NCI-H524 (cell line): ENCODE results near the gene TOX3.

Experiments used
- DNase-seq, 2 experiments: peaks; one replicate each; lab custom pipeline; 2025; lab: John Stamatoyannopoulos, UW

The TOX3 gene

DNA sequence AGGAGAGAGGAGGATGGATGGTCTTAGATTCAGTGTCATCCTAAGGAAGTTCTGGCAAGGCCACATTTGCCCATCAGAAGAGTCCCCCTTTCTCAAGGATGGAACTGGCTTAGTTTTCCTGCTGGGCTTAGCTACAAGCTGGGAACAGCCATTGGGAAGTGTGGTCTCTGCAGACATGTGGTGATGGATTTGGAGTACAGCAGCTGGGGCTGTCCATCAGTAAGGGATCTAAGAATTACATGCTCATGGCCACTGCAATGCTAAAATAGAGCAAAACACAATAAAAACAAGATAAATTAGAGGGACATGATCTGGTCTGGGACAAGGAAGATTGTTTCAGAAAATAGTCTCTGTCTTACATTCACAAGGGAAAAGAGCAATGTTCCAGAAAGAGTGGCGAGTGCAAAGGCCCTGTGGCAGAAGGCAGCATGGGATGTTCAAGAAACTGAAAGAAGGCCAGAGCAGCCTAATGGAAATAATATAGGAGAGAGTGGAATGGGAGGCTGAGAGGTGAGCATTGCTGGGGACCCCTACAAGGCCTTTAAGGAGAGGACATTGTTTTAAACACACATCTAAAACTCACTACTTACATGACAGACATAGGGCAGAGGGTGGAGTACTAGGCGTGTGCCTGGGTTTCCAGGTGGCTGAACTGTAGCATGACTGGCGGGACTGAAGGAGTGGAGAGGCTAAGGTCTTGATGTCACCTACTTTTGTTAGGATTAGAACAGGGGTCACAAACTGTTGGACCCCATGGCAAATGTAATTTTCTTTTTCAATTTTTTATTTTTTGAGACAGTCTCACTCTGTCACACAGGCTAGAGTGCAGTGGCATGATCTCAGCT is 17.0 kb upstream of the TOX3 start:
- DNase-seq: no peak

DNA sequence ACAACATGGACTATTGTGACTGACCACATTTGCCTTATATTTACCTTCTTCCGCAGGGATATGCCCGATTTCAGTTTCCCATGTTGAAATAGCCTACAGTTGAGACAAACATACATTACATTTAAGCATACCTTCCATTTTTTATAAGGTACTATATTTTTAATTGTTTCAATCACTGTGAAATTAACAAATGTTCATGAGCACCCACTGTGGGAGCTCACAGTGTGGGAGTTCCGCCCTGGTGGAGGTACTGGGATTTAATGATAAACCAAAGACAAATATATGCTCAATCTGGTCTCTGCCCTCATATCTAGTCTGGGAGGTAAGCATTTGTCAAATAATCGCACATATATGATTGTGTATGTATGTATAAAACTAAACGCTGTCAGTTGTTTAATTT is 15.8 kb upstream of the TOX3 start:
- no peak for DNase-seq

GRCh38 chr16:52561910-52562741 is 15.2 kb upstream of the TOX3 start:
- no peak for DNase-seq

- no peak for DNase-seq
Observed at GRCh38 chr16:52558448-52558847, 11.5 kb upstream of the TOX3 start.

GRCh38 chr16:52557236-52557635 is 10.3 kb upstream of the TOX3 start:
- DNase-seq: no peak

- DNase-seq: no peak
Observed at GRCh38 chr16:52556083-52556482, 9.1 kb upstream of the TOX3 start.

DNA sequence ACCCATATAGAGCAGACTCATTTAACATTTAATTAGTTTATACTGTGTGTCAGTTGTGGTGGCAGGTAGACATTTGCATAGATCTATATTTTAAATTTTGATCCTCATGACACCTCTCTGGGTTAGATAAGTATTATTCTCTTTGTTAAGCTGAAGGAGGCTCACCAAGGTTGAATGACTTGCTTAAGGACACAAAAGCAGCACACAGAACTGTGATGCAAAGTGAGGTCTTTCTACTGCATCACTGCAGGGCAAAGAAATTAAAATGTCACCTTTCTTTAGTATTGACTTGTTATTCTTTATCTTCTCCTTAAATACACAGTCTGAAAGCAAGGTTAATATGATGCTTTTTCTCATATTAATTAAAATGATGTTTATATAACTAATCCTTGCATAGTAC is 8.6 kb upstream of the TOX3 start:
- no peak for DNase-seq

- DNase-seq: no peak
Observed at GRCh38 chr16:52554334-52554733, 7.4 kb upstream of the TOX3 start.

GRCh38 chr16:52553322-52553721 is 6.4 kb upstream of the TOX3 start:
- DNase-seq: no peak

DNA sequence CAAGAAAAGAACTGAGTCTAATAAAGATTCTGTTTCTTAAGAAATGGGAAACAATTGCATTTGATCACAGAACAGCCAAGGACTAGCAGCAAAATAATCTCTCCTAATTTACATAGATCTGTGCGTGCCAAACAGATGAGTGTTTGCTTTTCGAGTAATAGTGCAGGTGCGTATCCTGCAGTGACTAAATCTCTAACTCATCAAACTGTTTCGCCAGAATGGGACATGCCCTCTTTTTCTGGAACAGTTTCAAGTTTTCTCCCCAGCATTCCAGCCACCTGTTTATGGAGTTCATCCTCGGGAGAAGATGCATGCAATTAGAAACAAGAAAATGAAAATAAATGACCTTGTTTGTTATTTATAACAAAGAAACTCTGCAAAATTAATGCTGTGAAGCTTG is 5.7 kb upstream of the TOX3 start:
- peak in 1 of 2 experiments; percentile 72 for DNase-seq

DNA sequence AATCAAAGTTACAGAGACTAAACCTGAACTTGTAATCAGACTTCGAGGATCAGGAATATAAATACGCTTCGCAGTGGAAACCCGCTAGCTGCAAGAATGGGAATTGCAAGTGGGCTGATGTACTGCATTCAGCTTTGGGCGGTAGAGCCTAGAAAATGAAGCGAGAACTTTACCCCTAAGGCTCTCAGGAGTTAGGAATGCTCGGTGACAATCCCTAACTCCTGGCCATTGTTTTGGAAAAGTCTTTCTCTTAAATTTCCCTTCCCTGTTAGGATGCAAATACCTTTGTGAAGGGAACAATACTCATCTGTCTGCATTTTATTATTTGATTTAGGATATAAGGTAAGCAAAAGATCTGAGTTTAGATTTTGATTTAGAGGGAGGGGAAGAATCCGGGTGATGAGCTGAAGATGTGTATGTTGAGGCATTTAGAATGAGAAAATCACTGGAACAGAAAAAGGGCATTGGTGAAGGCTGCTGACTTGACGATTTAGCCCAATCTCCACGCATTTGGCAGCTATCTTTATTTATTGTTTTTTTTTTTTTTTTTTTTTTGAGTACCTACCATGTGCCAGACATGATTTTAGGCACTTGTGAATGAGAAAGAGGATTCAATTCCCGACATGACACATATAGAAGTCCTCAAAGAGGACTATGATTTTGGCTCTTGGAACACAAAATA is 2.2 kb upstream of the TOX3 start:
- no peak for DNase-seq

- no peak for DNase-seq
Observed at GRCh38 chr16:52548261-52549010, 1.5 kb upstream of the TOX3 start.

GRCh38 chr16:52547834-52548215 is 882 bp upstream of the TOX3 start:
- no peak for DNase-seq

DNA sequence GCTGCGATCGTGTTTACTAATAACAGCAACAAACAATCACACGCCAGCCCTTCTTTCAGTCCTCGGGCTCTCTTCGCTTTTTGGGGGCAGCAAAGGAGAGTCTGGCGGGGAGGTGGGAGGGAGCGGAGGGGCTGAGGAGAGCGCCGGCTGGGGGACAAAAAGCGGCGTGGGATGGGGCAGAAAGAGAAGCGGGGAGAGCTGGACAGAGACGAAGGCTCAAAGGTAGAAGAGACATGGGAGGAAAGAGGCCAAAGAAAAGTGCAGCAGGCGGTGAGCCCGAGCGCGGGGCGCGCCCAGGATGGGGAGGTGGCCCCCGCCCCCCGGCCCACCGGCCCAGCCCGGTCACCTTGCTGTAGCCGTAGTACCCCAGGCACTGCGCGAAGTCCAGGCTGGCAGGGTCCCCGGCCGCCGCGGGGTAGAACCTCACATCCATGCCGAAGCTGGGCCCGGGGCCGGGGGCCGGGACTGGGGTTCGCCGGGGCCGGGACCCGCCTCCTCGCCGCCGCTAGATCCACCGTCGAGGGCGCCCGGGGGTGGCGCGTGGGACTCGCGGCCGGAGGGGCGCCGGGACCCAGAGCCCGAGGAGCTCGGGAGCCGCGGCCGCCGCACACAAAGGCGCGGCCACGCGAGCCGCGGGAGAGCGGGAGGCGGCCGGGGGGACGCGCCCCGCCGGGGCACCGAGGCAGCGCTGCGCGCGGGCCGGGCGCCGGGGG is 496 bp downstream of the TOX3 start:
- no peak for DNase-seq

DNA sequence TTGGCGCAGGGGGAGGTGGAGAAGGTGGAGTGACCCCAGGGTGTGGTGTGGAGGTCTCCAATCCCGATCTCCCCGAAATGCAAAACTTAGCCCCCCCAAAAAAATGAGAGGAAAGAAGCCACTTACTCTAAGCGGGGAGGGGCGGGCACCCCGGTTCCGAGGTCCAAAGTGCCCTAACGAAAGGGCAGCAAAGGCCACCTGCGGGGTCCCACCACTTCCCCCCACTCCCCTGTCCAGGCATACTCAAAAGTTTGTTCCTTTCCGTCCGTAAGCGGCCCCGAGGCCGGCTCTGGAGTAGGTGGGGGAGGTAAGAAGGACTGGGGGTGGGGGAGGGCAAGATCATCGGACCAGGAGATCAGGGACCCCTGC is 1.1 kb downstream of the TOX3 start:
- no peak for DNase-seq

DNA sequence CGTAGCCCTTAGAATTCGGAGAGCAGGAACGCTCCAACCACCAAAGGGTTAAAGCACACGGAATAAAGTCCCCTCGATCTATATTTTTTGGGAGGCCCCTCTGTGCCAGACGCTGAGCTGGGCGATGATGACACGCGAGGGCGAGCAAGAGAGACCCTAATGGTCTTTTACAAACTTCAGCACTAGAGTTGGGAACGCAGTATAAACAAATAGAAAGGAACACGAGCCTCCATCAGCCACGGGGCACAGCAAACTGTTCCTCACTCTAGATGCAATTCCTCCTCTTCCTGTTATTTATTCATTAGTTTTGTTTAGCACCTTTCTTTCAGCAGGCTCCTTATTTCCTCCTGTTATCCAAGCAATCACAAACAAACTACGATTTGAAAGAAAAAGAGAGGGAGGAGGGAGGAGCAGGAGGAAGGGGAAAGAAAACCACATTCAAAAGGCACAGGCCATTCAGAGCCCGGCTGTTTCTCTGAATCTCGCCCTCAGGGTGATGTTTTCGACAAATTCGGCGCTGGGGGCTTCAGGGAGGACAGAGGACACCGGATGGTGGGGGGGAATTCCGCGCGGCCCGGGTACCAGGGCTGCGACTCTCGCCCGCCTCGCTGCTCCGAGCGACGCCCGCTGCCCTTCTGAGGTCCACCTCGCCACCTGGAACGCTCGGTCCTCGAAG is 1.6 kb downstream of the TOX3 start:
- DNase-seq: peak in 1 of 2 experiments; percentile 32

- no peak for DNase-seq
Observed at GRCh38 chr16:52544703-52545102, 2.2 kb downstream of the TOX3 start.

DNA sequence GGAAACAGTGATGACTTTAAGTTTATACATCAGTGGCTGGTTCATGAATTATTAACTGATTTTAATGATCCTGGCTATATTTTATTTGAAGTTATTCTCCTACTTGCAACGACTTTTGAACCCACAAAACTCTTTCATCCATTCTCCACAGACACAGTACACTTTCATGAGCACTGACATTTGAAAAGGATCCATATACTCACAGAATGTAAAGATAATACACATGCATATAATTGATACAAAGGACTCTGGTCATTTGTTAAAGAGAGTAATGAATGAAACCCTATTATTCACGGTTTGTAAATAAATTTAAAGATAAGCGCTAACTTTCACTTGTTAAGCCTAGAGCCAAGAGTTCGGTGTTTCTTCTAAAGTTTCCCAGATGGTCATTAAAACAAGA is 3.3 kb downstream of the TOX3 start:
- DNase-seq: no peak

GRCh38 chr16:52540910-52541309 is 6.0 kb downstream of the TOX3 start:
- DNase-seq: no peak

DNA sequence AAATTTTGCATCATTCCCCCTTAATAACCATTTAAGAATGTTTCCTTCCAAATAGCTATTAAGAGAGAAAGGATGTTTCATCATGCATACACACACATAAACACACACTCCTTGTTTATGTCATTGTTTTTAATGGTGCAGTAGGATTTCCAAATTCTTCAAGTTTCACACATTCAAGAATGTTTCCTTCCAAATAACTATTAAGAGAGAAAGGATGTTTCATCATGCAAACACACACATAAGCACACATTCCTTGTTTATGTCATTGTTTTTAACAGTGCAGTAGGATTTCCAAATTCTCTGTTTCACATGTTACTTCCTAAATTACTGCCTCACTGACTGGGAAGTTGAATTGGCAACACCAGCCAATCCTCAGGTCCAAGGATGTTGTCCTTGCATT is 7.8 kb downstream of the TOX3 start:
- DNase-seq: no peak

GRCh38 chr16:52538511-52538910 is 8.4 kb downstream of the TOX3 start:
- DNase-seq: no peak
